ENCODE results near the gene THUMPD2. TPM values are rescaled to one million over a fixed set of nuclear protein-coding genes. Genes with fewer than 3 reads are reported as not detected.

Gene THUMPD2
- total RNA-seq, 1 donor from 2014 or later: 19.0 TPM

DNA sequence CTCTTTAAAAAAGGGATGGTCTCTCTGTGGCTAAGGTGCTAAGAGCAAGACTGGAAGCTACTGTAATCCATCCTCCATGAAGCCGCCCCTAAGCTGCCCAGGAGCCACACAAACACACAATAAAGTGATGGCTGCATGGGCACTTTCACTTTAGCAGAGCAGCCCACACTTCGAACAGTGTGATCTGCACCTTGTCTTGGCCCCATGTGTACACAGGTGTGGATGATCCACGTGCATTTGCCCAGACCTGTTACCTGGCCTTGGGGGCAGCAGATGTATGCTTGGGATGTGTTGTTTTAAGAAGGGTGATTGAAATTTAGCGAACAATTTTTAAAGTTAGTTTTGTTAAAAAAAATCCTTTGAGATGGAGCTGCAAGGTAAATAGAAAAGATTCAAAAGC lies 73.4 kb downstream of the THUMPD2 start:
- Mint-ChIP-seq H3K27me3 (ENCODE audit: low read depth) (peaks cover 21% of the 10 kb centered on the region), H3K4me1 (ENCODE audit: low read depth) (no peaks in the 10 kb centered on the region), H3K9me3 (peaks cover 18% of the 10 kb centered on the region), H3K27ac (no peak overlapping the region), H3K36me3 (ENCODE audit: low read depth) (no peaks in the 10 kb centered on the region), H3K4me3 (ENCODE audit: low read depth) (no peak overlapping the region)
- no peak for DNase-seq (ENCODE audit: low spot score)
- intact Hi-C loops (cut with micrococcal nuclease): no loop called here

DNA sequence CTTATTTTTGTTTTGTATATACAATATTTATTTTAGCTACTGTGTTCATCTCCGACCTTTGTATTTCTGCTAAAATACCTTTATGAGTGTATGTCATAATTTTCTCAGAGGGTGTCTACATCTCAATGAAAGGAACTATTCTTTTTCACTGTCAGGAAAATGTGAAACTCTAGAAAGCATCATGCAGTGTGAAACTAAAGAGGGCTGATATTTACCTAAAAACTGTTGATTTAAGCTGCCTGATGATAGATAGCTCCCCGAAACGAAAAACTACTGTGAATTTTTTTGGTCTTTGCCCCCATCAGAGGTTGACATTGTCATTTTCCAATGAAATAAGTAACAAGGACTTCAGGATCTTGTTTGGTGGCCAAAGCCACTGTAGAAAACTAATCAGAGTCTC lies 74.5 kb downstream of the THUMPD2 start:
- Mint-ChIP-seq H3K9me3 (peaks cover 27% of the 10 kb centered on the region), H3K27ac (no peak overlapping the region), H3K27me3 (ENCODE audit: low read depth) (peaks cover 23% of the 10 kb centered on the region), H3K4me1 (ENCODE audit: low read depth) (no peaks in the 10 kb centered on the region), H3K36me3 (ENCODE audit: low read depth) (no peaks in the 10 kb centered on the region), H3K4me3 (ENCODE audit: low read depth) (no peak overlapping the region)
- DNase-seq (ENCODE audit: low spot score): no peak
- intact Hi-C loops (cut with micrococcal nuclease): no loop called here

DNA sequence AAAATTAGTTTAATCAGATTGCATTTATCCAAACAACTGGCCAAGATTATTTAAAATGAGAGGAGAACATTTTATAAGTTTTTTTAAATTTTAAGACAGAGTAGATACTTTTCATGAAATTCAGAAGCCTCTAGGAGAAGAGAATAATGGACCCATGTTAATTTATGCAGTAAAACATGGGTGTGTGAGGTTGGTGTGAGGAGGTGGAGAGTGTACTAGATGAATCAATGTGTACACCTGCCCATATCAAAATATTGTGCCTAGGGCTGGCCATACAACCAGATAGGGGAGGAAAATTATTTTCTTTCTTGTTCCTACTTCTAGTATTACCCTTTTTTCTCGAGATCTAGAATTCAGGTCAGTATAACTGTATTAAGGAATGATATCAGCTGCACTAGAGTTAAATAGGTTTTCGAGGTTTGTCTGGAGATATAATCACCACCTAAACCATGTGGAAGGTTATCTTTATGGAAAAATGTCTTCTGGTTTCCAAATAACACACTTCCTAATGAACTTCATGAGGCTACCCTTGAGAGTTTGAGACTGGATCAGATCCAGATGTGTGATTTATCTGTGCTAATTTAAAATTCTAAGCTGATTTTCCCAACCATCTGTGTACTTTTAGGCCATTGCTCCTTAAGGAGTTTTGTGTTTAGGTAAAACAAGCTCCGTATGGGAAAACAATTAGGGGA lies 75.7 kb downstream of the THUMPD2 start:
- Mint-ChIP-seq H3K9me3 (peaks cover 27% of the 10 kb centered on the region), H3K4me3 (ENCODE audit: low read depth) (no peak overlapping the region), H3K27me3 (ENCODE audit: low read depth) (peaks cover 30% of the 10 kb centered on the region), H3K27ac (no peak overlapping the region), H3K4me1 (ENCODE audit: low read depth) (no peaks in the 10 kb centered on the region), H3K36me3 (ENCODE audit: low read depth) (no peaks in the 10 kb centered on the region)
- DNase-seq (ENCODE audit: low spot score): no peak
- intact Hi-C loops (cut with micrococcal nuclease): no loop called here

DNA sequence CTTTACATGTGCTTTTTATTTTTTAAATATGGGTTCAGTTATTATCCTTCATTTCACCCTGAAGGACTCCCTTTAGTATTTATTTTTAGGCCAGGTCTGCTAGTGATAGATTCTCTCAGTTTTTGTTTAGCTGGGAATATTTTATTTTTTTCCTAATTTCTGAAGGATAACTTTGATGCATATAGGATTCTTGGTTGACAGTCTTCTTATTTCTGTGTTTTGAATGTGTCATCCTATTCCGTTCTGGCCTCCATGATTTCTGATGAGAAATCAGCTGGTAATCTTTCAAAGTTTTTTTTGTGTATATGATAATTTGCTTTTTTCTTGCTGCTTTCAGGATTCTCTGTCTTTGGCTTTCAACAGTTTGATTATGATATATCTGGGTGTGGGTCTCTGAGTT lies 77.9 kb downstream of the THUMPD2 start:
- Mint-ChIP-seq H3K9me3 (peaks cover 27% of the 10 kb centered on the region), H3K36me3 (ENCODE audit: low read depth) (no peaks in the 10 kb centered on the region), H3K27ac (no peak overlapping the region), H3K4me1 (ENCODE audit: low read depth) (no peaks in the 10 kb centered on the region), H3K27me3 (ENCODE audit: low read depth) (peaks cover 37% of the 10 kb centered on the region), H3K4me3 (ENCODE audit: low read depth) (no peak overlapping the region)
- DNase-seq (ENCODE audit: low spot score): no peak
- intact Hi-C loops (cut with micrococcal nuclease): no loop called here

DNA sequence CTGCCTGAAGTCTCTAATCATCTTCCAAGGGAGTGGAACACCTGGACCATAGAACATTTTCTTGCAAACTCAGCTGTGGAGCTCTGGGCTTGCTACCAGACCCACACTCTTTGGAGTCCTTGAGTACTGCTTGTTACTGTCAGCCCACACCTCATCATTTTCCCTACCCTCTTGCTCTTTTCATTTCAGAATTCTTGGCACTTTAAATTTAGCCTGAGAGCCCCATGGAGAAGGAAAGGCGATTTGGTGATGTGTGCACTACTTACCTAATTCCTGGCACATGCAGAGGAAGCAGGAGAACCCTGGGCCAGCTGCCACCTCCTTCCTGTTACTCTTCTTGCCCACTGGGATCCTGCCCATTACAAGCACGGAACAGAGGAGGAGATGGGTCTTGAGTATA lies 81.6 kb downstream of the THUMPD2 start:
- H3K36me3 Mint-ChIP-seq (ENCODE audit: low read depth): no peaks in the 10 kb centered on the region
- intact Hi-C loops (cut with micrococcal nuclease): no loop called here
- DNase-seq (ENCODE audit: low spot score): no peak
- no peaks in the 10 kb centered on the region for H3K4me1 Mint-ChIP-seq (ENCODE audit: low read depth)
- peaks cover 27% of the 10 kb centered on the region for H3K9me3 Mint-ChIP-seq
- H3K27me3 Mint-ChIP-seq (ENCODE audit: low read depth): peaks cover 42% of the 10 kb centered on the region
- no peak overlapping the region for H3K27ac Mint-ChIP-seq
- no peak overlapping the region for H3K4me3 Mint-ChIP-seq (ENCODE audit: low read depth)

DNA sequence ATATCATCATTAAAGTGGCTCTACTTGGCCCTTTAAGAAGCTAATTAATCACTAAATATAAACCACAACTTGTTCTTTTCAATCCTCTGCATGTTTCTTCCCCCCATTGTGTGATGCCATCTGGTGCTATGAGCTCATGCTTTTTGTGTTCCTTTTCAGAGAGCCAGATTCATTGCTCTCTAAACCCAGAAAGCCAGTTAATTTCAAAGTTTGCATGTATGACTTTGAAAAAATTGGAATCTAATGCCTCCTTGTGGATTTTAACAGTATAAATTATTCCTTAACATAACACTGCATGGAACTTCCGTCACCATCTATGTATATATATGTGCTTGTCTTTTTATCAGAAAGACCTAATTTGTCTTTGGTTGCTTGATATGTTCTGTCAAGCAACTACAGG lies 82.2 kb downstream of the THUMPD2 start:
- Mint-ChIP-seq H3K27ac (no peak overlapping the region), H3K27me3 (ENCODE audit: low read depth) (peaks cover 46% of the 10 kb centered on the region), H3K9me3 (peaks cover 21% of the 10 kb centered on the region), H3K36me3 (ENCODE audit: low read depth) (no peaks in the 10 kb centered on the region), H3K4me1 (ENCODE audit: low read depth) (no peaks in the 10 kb centered on the region), H3K4me3 (ENCODE audit: low read depth) (no peak overlapping the region)
- DNase-seq (ENCODE audit: low spot score): no peak
- intact Hi-C loops (cut with micrococcal nuclease): no loop called here

DNA sequence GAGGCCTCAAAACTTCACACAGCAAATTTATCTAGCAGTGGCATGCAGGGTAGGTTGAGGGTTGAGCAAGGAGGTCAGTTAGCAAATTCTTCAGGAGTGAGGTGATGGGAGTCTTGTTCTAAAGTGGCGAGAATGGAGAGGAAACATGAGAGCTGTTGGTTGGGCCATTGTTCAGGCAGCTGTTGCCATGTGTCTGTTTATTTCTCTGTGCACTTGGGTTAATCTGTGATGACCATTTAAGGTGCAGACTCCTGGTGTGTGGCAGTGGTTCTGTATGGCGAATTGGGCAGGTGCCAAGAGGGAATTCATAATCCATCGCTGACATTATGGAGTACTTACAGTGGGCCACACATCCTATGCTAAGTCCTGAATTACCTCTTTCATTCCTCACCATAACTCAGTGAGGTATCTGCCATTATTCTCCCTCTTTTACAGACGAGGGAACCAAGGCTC lies 82.9 kb downstream of the THUMPD2 start:
- no peaks in the 10 kb centered on the region for H3K4me1 Mint-ChIP-seq (ENCODE audit: low read depth)

DNA sequence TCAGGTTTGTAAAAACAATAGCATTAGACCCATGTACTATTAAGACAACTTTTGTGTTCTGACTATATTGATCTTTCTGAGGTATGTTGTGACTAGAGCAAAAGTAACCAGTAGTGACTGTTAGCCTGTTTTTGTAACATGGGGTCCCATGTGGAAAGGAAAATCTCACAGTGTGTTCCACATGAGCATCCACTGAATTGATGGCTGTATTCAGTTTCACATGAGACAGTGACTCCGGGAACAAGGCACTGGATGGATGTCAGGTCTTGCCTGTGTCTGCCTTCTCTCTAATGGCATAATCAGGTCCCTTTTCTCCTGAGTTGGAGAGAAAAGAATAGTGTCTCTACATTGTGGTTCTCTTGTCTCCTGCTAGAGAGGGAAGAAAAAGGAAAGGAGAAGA lies 85.8 kb downstream of the THUMPD2 start:
- intact Hi-C loops (cut with micrococcal nuclease): no loop called here
- H3K27ac Mint-ChIP-seq: no peak overlapping the region

More for the DNA sequence above, 82.9 kb downstream of the THUMPD2 start:
- intact Hi-C loops (cut with micrococcal nuclease): no loop called here
- Mint-ChIP-seq H3K27ac (no peak overlapping the region), H3K9me3 (peaks cover 14% of the 10 kb centered on the region), H3K27me3 (ENCODE audit: low read depth) (peaks cover 41% of the 10 kb centered on the region), H3K4me3 (ENCODE audit: low read depth) (no peak overlapping the region), H3K36me3 (ENCODE audit: low read depth) (no peaks in the 10 kb centered on the region)
- DNase-seq (ENCODE audit: low spot score): no peak

DNA sequence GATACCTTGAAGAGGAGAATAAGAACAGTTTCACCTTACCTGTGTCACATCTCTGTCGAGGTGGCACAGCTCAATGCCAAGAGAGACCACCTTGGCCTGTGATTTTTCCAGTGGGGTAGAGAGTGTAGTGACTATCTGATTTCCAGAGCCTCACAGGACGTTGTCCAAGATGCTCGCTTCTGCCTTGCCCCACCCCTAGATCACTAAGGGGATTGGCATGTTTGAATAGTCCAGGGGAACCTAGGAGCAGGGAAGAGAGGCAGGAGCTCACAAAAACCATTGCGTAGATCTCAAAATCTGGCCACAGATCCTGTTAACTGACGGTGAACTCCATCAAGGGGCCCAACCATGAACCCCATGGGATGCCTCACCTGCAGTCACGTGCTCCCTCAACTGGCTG lies 89.2 kb downstream of the THUMPD2 start:
- Mint-ChIP-seq H3K4me1 (ENCODE audit: low read depth) (no peaks in the 10 kb centered on the region), H3K4me3 (ENCODE audit: low read depth) (no peak overlapping the region), H3K27me3 (ENCODE audit: low read depth) (peaks cover 23% of the 10 kb centered on the region), H3K27ac (no peak overlapping the region), H3K9me3 (no peaks in the 10 kb centered on the region), H3K36me3 (ENCODE audit: low read depth) (no peaks in the 10 kb centered on the region)
- DNase-seq (ENCODE audit: low spot score): no peak
- intact Hi-C loops (cut with micrococcal nuclease): no loop called here

More for the DNA sequence above, 85.8 kb downstream of the THUMPD2 start:
- Mint-ChIP-seq H3K9me3 (no peaks in the 10 kb centered on the region), H3K4me1 (ENCODE audit: low read depth) (no peaks in the 10 kb centered on the region), H3K36me3 (ENCODE audit: low read depth) (no peaks in the 10 kb centered on the region), H3K27me3 (ENCODE audit: low read depth) (peaks cover 41% of the 10 kb centered on the region), H3K4me3 (ENCODE audit: low read depth) (no peak overlapping the region)
- DNase-seq (ENCODE audit: low spot score): no peak

DNA sequence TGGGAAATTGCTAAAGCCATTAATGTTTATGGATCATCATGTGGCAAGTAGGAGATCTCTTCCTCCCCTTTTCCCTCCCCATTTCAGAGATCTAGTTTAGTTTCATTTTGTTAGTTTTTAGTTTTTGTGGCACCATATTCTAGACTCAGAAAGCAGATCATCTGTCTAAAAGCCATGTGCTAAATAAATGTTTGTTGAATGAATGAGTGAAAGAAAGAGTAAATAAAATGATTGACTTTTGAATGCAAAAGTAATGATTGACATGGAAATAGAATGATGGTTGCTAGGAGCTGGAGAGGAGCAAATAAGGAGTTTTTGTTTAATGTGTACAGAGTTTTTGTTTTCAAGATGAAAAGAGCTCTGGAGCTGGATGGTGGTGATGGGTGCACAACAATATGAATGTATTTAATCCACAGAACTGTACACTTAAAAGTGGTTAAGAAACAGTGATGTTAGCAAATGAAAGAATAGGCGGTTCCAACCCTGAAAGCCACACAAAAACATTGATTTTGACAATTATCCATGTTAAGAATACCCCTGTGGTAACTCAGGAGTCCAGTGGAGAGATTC lies 89.7 kb downstream of the THUMPD2 start:
- H3K4me1 Mint-ChIP-seq (ENCODE audit: low read depth): no peaks in the 10 kb centered on the region
- DNase-seq (ENCODE audit: low spot score): no peak
- H3K27ac Mint-ChIP-seq: no peak overlapping the region
- H3K9me3 Mint-ChIP-seq: no peaks in the 10 kb centered on the region
- intact Hi-C loops (cut with micrococcal nuclease): no loop called here
- no peak overlapping the region for H3K4me3 Mint-ChIP-seq (ENCODE audit: low read depth)
- H3K27me3 Mint-ChIP-seq (ENCODE audit: low read depth): peaks cover 24% of the 10 kb centered on the region
- H3K36me3 Mint-ChIP-seq (ENCODE audit: low read depth): no peaks in the 10 kb centered on the region

DNA sequence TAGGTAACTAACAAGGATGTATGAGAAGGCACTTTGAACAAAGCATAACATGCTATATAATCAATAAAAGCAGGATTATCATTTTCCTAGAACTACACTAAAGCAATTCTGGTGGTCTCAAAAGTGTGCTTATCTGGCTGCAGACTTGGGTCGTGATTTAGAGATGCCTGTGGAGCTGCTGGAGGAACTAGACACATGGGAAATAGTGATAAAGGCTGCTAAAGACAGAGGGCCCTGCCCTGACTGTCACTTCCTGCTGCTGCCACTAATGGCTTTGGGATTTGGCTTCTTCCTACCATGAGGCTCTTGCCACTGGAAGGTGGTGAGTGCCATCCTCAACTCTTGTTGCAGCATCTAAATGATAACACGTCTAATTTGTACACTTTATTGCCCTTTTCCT lies 90.9 kb downstream of the THUMPD2 start:
- no peaks in the 10 kb centered on the region for H3K4me1 Mint-ChIP-seq (ENCODE audit: low read depth)
- H3K36me3 Mint-ChIP-seq (ENCODE audit: low read depth): no peaks in the 10 kb centered on the region
- H3K27me3 Mint-ChIP-seq (ENCODE audit: low read depth): peaks cover 26% of the 10 kb centered on the region
- H3K9me3 Mint-ChIP-seq: no peaks in the 10 kb centered on the region
- no peak overlapping the region for H3K27ac Mint-ChIP-seq
- intact Hi-C loops (cut with micrococcal nuclease): no loop called here
- no peak for DNase-seq (ENCODE audit: low spot score)
- no peak overlapping the region for H3K4me3 Mint-ChIP-seq (ENCODE audit: low read depth)

DNA sequence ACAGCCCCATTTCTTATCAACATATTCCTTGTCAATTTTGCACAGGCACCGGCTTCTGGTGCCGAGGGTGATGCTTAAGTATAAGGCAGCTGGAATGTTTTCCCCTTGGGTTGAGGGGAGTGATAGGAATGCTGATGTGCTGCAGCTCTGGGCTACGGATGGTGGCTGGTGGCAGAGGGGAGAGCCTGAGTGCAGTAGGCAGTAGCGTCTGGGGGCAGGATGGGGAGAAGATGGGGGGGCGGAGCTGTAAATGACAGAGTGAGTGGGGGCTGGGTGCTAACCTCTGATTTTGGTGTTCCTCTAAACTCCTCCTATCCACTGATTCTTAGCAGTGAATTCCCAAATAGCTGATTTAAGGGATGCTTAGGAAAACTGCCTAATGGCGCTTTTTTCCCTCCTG lies 92.6 kb downstream of the THUMPD2 start:
- H3K9me3 Mint-ChIP-seq: no peaks in the 10 kb centered on the region
- H3K4me3 Mint-ChIP-seq (ENCODE audit: low read depth): no peak overlapping the region
- H3K27ac Mint-ChIP-seq: no peak overlapping the region
- no peaks in the 10 kb centered on the region for H3K36me3 Mint-ChIP-seq (ENCODE audit: low read depth)
- no peaks in the 10 kb centered on the region for H3K4me1 Mint-ChIP-seq (ENCODE audit: low read depth)
- peaks cover 25% of the 10 kb centered on the region for H3K27me3 Mint-ChIP-seq (ENCODE audit: low read depth)
- no peak for DNase-seq (ENCODE audit: low spot score)
- intact Hi-C loops (cut with micrococcal nuclease): no loop called here
